ENCODE measurements around the gene C12orf54. TPM values are rescaled to one million over a fixed set of nuclear protein-coding genes. Genes with fewer than 3 reads are reported as not detected.

C12orf54 gene
- total and polyA plus RNA-seq, 10 of the 15 experiments (the other 5 are each of a cell fraction or from before 2014, with no cell fraction given), result 0.79 to 7.8 (median 4.2) TPM

GRCh38 chr12:48454667-48455066 is 27.6 kb upstream of the C12orf54 start (continued):
- no peak for TF ChIP-seq ATF3 (IDR thresholded peaks at IDR 0.05; ENCODE audit: borderline replicate concordance, extremely low read depth, low read depth, low read length)
- no peak for TF ChIP-seq CEBPZ (IDR thresholded peaks at IDR 0.05; ENCODE audit: low read depth, low read length)
- TF ChIP-seq CBX5 (IDR thresholded peaks at IDR 0.05; ENCODE audit: low read depth), result no peak
- no peak for TF ChIP-seq FOXM1 (IDR thresholded peaks at IDR 0.05; ENCODE audit: low read depth, low read length)
- TF ChIP-seq NKRF (conservative IDR thresholded peaks at IDR 0.05), result no peak
- peak; percentile 66 for TF ChIP-seq RAD21 (IDR thresholded peaks at IDR 0.05; ENCODE audit: insufficient read depth, low read depth, low read length)
- no peak for TF ChIP-seq USF2 (IDR thresholded peaks at IDR 0.05; ENCODE audit: borderline replicate concordance, low read depth, low read length)
